Effector CD4-positive, alpha-beta T cell (primary cell): Measurements from ENCODE around the gene CETP.
"Not testable (repeated sequence)": the region's sequence is repeated elsewhere in the genome, so short reads cannot be mapped to it uniquely, and the experiment has no call there.

ENCODE experiments used
- DNase-seq: peaks from one replicate; pipeline ENCODE4 v3.0.0-alpha.2; 2020

The CETP gene

DNA sequence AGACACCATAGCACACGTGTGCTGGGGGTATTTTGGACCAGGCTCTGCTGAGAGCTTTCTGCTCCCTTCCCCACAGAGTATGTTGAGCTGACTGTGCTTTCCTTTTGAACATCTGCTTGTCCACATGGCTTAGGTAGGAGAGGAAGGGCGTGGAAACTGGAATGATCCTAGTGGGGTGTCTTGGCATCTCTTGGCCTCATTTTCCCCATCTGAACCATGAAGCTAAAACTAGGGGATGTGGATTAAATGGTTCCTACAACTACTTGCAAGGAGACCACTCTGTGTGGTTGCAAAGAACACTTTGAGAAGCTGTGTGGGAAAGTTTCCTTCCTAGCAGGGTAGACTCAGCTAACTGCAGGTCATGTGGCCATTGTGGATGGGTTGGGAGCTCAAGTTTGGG lies 20.9 kb downstream of the CETP start:
- DNase-seq: no peak

DNA sequence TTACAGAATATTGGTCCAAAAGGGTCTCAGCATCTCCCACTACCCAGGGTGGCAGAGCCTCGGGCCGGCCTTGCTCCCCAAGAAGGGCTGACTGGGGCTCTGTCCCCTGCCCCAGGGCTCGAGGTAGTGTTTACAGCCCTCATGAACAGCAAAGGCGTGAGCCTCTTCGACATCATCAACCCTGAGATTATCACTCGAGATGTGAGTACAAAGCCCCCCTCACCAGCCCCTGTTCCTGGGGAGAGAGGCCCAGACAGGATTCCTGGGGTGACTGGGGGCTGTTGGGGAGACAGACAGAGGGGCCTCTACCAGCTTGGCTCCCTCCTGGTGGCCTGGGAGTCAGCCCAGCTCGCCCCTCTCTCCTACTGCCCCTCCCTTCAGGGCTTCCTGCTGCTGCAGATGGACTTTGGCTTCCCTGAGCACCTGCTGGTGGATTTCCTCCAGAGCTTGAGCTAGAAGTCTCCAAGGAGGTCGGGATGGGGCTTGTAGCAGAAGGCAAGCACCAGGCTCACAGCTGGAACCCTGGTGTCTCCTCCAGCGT lies 21.5 kb downstream of the CETP start:
- no peak for DNase-seq

DNA sequence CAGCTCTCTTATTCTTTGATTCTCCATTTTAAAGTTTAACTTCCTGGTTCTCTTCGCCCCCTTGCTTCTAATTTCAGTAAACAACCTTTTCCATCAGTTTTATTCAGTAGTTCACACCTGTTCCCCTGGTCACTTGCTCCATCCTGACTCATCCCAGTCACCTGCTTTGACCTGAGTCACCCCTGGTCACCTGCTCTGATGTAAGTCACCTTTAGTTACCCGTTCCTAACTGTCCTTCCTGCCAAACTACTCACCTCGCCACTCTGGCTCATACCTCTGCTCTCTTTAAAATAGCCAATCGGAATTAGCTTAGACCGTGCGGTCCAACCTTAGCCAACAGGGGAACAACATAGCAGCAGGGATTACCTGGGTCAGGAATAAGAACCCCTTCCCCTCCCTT lies 22.9 kb downstream of the CETP start:
- no peak for DNase-seq

DNA sequence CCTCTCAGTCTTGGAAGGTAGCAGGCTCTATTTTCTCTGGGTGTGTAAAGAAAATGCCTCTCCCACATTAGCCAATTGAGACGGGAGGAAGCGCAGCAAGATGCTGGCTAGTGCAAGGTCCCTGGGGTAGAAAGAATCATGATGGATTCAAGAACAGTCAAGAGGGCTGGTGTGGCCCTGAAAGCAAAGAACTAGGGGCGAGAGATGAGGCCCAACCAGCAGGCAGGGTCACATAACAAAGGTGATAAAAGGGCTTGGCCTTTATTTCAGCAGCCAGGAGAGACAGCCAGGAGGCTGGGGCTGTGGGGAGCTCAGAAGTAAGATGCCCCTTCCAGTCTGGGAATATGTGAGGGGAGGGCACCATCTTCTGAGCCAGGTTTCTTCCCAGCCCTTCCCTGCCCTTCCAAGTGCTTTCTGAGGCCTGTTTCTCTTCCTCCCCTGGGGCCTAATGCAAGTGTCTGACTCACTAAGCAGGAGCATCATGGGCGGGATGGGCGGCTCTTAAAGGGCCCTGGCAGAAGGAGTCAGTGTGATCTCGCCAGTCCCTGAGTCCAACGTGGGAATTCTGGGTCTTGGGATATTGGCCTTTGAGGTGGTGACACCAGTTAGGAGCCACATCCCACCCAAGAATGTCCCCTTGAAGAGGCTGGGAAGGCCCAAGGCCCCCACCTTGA lies 23.7 kb downstream of the CETP start:
- no peak for DNase-seq

DNA sequence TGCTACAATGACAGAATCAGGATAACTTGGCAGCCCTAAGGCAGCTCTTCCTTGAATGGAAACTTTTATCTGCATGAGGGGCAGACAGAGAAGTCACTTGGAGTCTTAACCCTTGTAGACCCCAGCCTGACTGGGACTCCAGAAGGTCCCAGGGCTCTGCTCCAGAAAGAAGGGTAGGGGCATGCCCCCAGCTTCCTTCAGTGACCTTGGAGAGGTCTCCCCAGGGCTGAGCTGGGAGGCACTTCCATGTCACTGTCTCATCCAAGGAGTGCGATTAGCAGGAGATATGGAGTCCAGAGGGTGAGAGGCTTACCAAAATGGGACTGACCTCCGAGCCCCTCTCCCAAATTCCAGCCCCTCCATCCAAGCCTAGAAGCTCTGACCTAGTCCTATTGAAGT lies 24.2 kb downstream of the CETP start:
- no peak for DNase-seq

DNA sequence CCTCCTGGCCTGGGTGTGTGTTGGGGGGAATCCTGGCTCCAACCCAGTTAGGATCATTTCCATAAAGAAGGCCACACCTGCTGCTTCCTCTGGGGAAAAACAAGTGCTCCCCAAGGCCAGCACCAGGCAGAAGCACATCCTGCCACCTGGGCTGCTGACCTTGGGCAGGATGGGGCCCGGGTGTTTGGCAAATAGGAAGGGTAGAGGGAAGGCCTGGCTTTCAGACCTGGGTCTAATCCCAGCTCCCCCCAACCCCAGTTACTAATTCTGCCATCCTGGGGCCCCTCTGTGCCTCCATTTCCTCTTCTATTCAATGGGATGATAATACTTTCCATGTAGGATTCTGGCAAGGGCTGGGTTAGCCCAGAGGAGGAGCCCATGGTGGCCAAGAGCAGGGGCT lies 24.6 kb downstream of the CETP start:
- no peak for DNase-seq

DNA sequence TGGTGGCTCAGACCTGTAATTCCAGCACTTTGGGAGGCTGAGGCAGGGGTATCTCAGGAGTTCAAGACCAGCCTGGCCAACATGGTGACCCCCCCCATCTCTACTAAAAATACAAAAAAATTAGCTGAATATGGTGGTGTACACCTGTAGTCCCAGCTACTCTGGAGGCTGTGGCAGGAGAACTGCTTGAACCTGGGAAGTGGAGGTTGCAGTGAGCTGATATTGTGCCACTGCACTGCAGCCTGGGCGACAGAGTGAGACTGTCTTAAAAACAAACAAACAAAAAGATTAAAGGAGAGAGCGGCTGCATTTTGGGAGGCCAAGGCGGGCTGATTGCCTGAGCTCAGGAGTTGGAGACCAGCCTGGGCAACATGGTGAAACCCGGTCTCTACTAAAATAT lies 25.2 kb downstream of the CETP start:
- not testable (repeated sequence) for DNase-seq

DNA sequence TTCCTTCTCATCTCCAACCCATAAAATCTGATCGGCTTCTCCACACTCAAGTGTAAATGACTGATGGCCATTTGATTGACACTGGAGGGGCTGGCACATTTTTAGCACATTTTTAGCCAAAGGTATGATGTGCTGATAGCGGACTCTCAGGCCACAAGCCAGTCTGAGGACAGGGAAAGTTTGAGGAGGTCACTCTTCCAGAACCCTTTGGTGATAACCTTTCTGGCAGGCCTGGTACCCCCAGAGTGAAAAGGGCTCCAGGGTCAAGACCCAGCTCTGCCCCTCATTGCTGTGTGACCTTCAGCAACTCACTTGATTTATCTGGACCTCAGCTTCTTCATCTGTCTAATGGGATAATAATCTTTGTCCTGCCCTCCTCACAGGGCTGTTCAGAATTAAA lies 25.9 kb downstream of the CETP start:
- no peak for DNase-seq

DNA sequence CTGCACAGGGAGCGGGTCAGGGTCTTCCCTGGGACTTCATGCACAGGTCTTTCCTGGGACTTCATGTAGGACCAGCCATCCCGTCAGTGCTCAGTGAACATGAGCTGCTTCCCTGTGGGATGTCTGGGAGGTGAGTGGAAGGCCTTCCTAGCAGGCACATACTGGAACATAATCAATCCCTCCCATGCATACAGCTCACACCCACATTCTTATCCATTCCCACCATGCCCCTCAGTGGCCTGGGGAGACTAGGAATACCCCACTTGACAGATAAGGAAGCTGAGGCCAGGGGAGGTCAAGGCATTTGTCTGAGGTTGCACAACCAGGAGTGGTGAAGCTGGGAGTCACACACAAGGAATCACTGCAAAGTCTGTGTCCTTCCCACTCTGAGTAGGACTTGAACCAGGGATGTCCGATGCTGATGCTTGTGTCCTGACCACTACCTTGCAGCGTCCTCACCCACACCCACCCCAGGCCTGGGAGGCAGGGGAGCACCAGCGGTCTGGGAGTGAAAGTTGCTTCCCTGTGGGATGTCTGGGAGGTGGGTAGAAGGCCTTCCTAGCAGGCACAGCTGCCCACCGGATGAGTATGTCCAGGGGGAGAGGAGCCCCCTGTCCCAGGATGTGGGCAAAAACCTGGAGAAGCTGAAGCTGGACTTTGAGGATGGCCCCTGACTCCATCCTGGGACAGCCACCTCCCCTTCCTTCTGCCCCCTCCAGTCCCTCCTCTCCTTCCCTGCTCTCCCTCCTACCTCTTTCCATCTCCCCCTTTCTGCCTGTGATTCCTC lies 26.6 kb downstream of the CETP start:
- no peak for DNase-seq

DNA sequence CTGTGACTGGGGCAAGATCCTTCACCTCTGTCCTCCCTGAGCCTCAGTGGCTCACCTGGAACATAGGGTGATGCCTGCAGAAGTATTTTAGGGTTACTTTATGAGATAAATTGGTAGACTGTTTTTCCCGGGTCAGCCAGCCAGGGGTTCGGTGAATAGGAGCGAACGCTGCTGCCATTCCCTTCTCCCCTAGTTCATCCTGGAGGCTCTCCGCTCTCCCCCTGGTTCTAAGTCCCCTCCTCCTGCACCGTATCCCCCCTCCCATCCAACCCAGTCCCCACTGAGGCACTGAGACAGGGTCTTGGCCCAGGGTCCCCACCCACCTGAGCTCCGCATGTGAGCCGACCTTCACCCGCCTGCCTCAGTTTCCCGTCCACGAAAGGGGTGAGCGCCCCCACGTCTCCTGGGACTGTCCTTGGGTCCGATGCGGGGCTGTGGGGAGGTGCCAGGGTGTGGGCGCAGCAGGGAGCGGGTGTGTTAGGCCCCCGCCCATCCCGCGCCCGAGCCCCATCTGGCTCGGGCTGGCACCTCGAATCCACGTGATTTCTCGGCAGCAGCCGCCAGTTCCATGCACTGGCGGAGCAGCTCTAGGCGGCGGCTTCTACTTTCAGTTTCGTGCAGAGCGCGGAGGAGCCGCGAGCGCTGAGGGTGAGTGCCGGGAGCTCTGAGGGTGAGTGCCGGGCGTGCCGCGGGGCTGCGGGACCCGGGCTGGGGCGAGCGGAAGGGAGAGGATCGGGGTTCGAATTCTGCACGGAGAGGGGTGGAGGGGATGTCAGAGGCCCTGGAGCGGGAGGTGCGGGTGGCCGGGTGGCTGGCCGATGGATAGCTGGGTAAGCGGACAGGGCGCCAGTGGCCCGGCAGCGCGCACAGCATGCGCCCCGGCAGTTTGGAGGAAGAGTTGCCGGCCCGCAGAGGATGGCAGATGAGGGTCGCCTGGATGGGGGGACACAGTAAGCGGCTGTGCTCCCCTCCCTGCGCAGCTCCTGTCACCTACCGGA lies 27.5 kb downstream of the CETP start, which contains the start of gene NLRC5:
Gene NLRC5 (plus strand): TSS at position 610 of the 998 bp plus-strand sequence. CDS start 31,156 bp downstream, outside the sequence.
- DNase-seq: peak; percentile 87

DNA sequence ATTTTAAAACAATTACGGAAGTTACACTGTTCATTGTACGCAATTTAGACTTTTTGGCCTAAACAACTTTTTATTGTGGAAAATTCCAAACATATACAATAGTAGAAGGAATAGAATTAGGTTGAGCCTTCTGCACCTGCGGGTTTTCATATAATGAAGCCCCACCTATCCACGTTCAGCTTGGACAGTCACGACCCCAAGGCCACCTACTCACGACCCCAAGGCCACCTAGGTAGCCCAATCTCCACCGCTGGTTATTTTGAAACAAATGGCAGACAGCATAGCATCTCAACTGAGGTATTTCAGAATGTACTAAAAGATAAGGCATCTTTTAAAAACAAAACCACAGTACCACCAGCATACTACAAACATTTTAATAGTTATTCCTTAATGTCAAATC lies 28.2 kb downstream of the CETP start:
- DNase-seq: no peak

DNA sequence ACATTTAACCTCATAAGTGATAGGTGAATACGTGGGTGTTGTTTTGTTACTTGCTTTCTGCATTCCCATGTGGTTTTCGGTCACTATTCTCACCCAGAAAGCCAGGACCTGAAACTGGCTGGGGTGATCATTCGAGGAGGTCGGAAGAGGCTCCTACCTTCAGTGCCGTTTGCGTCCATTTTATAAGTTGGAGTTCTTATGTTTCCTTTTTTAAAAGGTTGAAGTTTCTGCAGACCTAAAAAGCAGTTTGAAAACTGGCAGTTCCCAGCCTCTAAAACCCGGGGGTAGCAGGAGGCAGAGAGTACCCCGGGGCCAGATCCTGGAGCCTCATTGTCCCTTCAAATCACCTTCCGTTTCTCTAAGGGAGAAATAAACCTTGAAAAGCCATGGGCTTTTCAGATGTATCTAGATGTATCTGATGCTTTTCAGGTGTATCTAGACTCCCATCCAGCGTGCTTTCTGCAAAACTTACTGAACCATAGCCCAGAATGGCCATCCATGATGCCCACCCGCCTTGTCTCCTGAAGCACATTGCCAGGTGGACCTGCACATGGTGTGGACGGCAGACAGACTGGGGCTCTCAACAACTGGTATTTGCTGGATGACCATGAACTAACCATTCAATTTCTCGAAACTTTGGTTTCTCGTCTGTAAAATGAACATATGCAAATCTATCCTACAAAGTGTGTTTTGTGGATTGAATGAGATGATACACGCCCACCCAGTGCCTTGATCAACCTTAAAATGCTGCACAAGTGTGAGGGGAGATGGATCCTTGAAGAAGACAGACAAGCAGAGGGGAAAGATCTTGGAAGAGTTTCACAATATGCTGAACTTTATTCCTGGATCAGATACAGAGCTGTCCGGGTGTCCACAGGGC lies 28.9 kb downstream of the CETP start:
- DNase-seq: no peak

DNA sequence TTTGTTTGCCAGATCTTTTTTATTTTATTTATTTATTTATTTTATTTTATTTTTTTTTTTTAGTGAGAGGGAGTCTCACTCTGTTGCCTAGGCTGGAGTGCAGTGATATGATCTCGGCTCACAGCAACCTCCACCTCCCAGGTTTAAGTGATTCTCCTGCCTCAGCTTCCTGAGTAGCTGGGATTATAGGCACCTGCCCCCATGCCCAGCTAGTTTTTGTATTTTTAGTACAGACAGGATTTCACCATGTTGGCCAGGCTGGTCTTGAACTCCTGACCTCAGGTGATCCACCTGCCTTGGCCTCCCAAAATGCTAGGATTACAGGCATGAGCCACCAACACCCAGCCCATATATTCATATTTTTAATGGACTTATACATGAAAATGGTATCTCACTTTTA lies 30.7 kb downstream of the CETP start:
- DNase-seq: not testable (repeated sequence)

DNA sequence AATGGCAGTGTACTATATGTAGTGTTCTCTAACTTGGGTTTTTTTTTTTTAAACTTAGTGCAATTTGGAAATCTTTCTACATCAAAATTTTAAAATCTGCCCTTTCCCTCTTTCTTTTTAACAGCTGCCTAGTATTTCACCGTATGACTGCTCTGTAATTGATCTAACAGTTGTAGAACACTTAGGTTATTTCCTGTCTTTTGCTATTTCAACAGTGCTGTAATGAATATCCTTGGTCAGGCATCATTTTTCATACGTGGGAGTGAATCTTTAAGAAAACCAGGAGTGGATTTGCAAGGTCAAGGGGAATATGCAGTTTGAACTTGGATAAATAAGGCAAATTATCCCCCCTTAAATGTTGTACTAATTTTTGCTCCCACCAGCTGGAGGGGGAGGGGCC lies 31.5 kb downstream of the CETP start:
- no peak for DNase-seq

DNA sequence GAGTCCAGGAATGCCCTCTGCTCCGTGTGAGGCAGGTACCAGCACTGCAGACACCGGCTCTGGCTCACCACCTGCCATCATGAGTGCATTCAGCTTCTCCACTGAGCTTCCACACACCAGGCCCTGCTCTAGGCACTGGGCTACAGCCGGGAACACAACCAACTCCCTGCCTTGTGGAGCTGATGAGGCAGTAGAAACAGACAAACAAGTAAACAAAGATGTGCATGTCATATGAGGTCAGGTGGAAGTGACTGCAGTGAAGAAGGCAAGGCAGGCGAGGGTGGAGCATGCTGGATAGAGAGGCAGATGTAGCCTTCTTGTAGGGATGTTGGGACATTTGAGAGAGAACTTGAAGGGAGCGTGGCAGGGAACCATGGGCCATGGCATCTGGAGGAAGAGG lies 32.6 kb downstream of the CETP start:
- DNase-seq: no peak

DNA sequence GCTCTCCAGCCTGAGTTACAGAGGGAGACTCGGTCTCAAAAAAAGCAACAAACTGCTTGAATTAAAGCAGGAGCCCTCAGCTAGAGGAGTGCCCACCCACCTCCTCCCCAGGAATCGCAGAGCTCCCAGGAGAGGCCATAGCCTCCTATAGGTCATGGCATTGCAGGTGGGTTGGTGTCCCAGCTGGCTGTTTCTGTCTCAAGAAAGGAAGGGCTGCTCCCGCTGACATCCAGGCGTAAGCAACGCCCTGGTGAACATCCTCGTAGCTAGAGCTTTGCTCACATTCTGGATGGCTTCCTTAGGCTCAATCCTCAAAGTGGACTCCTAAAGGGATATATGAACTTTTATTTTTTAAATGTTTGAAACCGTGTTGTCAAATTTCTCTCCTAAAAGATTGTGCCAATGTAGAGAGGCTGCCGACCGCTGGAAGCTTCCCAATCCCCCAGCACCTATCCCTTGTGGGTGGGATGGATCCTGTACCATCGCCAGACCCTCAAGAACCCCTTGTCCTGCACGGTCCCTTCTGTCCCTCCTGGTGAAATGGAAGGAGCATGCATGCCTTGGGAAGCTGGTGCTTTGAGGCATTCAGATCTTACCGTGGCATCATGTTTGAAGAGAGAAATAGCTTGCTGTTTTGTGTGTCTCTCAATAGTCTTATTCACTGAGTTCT lies 33.5 kb downstream of the CETP start:
- no peak for DNase-seq

DNA sequence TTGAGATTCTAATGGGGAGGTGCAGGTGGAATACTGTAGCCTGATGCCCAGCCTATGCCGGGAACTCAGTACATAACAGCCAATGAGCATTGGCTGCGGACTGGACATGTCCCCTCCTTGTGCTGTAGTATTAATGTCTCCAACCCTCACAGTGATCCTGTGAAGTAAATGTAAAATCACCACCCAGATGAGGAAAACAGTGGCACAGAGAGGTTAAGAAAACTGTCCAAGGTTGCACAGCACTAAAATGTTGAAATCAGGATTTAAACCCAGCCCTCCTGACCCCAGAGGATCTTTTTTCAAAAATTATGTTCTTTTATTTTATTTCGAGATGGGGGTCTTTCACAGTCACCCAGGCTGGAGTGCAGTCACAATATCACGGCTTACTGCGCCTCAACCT lies 35.5 kb downstream of the CETP start:
- no peak for DNase-seq

DNA sequence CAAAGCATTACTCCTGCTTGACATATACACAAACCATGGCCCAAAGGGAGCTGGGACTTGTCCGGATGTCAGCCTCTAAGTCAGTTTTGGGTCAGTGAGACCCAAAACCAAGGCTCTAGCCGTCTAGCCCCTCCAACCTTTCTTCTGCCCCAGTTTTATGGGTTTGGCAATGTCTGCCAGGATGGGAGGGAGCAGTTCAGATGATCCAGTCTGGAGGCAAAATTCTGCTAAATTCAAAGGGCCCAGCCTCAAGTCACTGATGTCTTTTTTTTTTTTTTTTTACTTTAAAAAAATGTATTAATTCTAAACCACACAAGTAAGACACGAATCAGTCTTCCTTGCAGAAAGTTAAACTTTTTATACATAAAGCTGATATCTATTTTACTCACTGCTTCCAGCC lies 36.2 kb downstream of the CETP start:
- no peak for DNase-seq

DNA sequence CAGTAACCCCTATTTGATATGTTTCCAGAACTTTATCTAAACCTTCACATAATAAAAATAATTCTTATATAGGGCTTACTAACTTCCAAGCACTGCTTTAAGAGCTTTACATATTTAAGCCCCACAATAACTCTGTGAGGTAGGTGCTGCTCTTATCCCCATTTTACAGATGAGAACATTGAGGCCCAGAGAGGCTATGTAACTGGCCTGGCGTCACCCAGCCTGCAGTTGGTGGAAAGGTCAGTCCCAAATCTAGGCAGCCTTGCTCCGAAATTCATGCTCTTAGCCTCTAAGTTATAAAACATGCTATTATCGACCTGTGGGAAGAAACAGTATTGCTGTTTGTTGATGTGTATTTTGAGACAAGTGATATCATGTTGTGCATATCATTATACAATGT lies 36.6 kb downstream of the CETP start:
- DNase-seq: no peak

DNA sequence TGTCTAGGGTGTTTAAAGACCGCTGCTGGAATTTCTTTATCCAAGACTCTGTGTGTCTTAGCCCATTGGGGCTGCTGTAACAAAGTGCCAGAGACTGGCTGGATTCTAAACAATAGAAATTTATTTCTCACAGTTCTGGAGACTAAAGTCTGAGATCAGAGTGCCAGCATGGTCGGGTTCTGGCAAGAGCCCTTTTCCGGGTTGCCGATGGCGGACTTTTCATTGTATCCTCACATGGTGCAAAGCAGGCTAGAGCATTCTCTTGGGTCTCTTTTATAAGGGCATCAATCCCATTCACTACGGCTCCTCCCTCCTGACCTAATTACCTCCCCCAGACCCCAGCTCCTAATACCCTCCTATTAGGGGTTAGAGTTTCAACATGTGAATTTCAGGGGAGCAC lies 37.1 kb downstream of the CETP start:
- DNase-seq: no peak
